H1 (cell line): ENCODE data around the gene ZNF786. TPM values are rescaled to one million over a fixed set of nuclear protein-coding genes. Genes with fewer than 3 reads are reported as not detected.

ENCODE experiments used
- HDAC2 ChIP-seq, 2 experiments: fragments of 300-600 bp in 1 of 2; sonication (generic) in 1 of 2; IDR thresholded peaks; 2 replicates each; pipeline ENCODE4 v1.6.1; 2011 to 2012; ENCODE audit warnings: low read depth in 2 of 2, low read length in 2 of 2, mild to moderate bottlenecking in 2 of 2, moderate library complexity in 2 of 2, borderline replicate concordance in 1 of 2, inconsistent platforms in 1 of 2
- KDM1A ChIP-seq: fragments of 200-600, 300-600 bp; sonication (generic); IDR thresholded peaks from 2 replicates; pipeline ENCODE4 v1.7.1; 2016; ENCODE audit warnings: mild to moderate bottlenecking, low read length, borderline replicate concordance
- KDM4A ChIP-seq: IDR thresholded peaks from one replicate; pipeline ENCODE4 v1.7.1; 2012; ENCODE audit warnings: low read depth, mild to moderate bottlenecking, moderate library complexity, low read length, inconsistent platforms; ENCODE audit not compliant: severe bottlenecking
- MAX ChIP-seq: IDR thresholded peaks from 2 replicates; pipeline ENCODE4 v1.6.1; 2012; ENCODE audit warnings: inconsistent platforms
- NANOG ChIP-seq: IDR thresholded peaks from 2 replicates; pipeline ENCODE4 v1.6.1; 2011; ENCODE audit warnings: low read length, low read depth, mild to moderate bottlenecking, inconsistent platforms; ENCODE audit not compliant: insufficient read depth, poor library complexity, severe bottlenecking
- POU5F1 ChIP-seq: IDR thresholded peaks from 2 replicates; pipeline ENCODE4 v1.6.1; 2011; ENCODE audit warnings: low read depth, mild to moderate bottlenecking, low read length, moderate library complexity
- RAD21 ChIP-seq, 2 experiments: IDR thresholded peaks in 1 of 2; conservative IDR thresholded peaks in 1 of 2; 2 replicates each; pipeline ENCODE4 v1.6.1; 2011; ENCODE audit warnings: low read depth in 2 of 2, low read length in 2 of 2, improper control_type of control experiment in 1 of 2, inconsistent platforms in 1 of 2, mild to moderate bottlenecking in 1 of 2, moderate library complexity in 1 of 2
- RNF2 ChIP-seq: fragments of 200-900, 300-1000 bp; sonication (generic); IDR thresholded peaks from 2 replicates; pipeline ENCODE4 v1.7.1; 2016; ENCODE audit warnings: borderline replicate concordance, low read depth, mild to moderate bottlenecking, antibody characterized with exemption, low read length; ENCODE audit not compliant: poor library complexity, severe bottlenecking; ENCODE audit errors: missing control alignments
- TAF7 ChIP-seq: optimal IDR thresholded peaks from 2 replicates; pipeline ENCODE3; 2011; ENCODE audit warnings: low read depth, mild to moderate bottlenecking, inconsistent platforms, low read length, moderate library complexity, borderline replicate concordance
- polyA plus RNA-seq, 7 experiments: library from polyadenylated mRNA; depleted of rRNA in 3 of 7; stranded (reverse) in 5 of 7; unstranded in 2 of 7; fragments of >200 nt in 5 of 7; fragments of 200-250 nt in 2 of 7; gene quantifications; 1 replicate in 5 of 7; 2 replicates in 1 of 7; 4 replicates in 1 of 7; pipeline versions ENCODE4 v1.2.1 to v1.2.3, GENCODE V29; 2011 to 2013; ENCODE audit warnings: missing spikeins in 2 of 7, mixed read lengths in 2 of 7
- total RNA-seq: library from RNA; stranded (reverse); fragmentation: NEBNext Ultra II Directional; extraction: Animal tissue kit (Norgen Biotek cat#: 25700); gene quantifications from 2 replicates; pipeline ENCODE4 v1.2.1, GENCODE V29; 2021

Gene ZNF786
- total and polyA plus RNA-seq, 2 of the 8 experiments (the other 6 are each of a cell fraction or from before 2014, with no cell fraction given), result 7.7 to 16.3 TPM

- TF ChIP-seq HDAC2 (IDR thresholded peaks at IDR 0.05; ENCODE audit: borderline replicate concordance in 1 of 2, low read depth in 2 of 2, low read length in 2 of 2) (no peak), MAX (no peak), POU5F1 (no peak), KDM1A (no peak), TAF7 (no peak), RAD21 (IDR thresholded peaks at IDR 0.05 in 1 of 2, conservative IDR thresholded peaks at IDR 0.05 in 1 of 2; ENCODE audit: low read depth in 2 of 2, low read length in 2 of 2) (no peak), RNF2 (no peak), KDM4A (no peak), NANOG (no peak)
- TF ChIP-seq, all 59 proteins: peak for 0
Measured at GRCh38 chr7:149077594-149077993, 12.9 kb downstream of the ZNF786 start (continued).
